Ovary (tissue), 3 donors: ENCODE data around the gene ANAPC5.

Experiments used
- EP300 ChIP-seq: sonication (generic); formaldehyde crosslinking; IDR thresholded peaks from one replicate; pipeline ENCODE4 v1.6.1; 2017; ENCODE audit warnings: antibody characterized with exemption
- POLR2A ChIP-seq: fragments of 450-650 bp; IDR thresholded peaks from one replicate; pipeline ENCODE4 v1.6.1; 2017; ENCODE audit warnings: antibody characterized with exemption, mild to moderate bottlenecking, moderate library complexity
- TF ChIP-seq, protein P1 (sequence below), 3 donors: fragments of 450-650 bp in 2 of 3; fragments of 200-600 bp in 1 of 3; IDR thresholded peaks; one replicate each; pipeline versions ENCODE4 v1.5.1 to v1.8.0; 2016 to 2022; ENCODE audit warnings: antibody characterized with exemption in 3 of 3, mild to moderate bottlenecking in 1 of 3
- donor health status: DM: no; HTN: no; CAD: no.

DNA sequence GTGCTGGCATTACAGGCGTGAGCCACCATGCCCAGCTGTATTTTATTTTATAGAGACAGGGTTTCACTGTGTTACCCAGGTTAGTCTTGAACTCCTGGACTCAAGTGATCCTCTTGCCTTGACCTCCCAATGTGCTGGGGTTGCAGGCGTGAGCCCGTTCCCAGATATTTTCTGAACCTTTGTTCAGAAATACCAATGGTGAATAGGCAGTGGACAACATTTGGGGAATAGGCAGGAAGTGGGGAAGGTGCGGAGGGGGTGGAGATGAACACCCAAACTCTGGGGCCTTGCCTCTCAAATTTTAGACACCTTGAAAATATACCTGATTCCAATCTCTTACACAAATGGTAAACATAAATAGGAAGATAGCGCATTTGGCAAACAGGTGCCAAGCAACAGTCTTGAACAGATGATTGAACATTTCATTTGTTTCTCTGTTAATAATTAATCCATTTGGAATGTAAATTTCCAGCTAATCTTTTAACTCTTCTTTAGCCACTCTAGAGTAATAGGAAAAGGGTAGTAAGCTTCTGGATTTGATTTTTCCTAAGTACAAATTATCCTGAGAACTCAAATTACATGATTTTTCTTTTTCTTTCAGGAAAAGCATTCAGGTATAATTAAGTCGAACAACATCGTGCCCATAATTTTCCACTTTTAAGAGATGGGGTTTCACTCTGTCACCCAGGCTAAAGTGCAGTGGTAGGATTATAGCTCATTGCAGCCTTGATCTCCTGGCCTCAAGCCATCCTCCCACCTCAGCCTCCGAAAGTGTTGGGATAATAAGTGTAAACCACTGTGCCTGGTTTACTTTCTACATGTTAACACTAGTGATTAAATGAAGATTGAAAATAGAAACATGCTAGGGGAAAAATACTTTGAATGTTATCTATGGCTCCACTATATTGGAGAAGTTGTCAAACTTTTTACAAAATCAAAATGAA, 24.8 kb upstream of the ANAPC5 start:
- TF ChIP-seq, protein P1, sequence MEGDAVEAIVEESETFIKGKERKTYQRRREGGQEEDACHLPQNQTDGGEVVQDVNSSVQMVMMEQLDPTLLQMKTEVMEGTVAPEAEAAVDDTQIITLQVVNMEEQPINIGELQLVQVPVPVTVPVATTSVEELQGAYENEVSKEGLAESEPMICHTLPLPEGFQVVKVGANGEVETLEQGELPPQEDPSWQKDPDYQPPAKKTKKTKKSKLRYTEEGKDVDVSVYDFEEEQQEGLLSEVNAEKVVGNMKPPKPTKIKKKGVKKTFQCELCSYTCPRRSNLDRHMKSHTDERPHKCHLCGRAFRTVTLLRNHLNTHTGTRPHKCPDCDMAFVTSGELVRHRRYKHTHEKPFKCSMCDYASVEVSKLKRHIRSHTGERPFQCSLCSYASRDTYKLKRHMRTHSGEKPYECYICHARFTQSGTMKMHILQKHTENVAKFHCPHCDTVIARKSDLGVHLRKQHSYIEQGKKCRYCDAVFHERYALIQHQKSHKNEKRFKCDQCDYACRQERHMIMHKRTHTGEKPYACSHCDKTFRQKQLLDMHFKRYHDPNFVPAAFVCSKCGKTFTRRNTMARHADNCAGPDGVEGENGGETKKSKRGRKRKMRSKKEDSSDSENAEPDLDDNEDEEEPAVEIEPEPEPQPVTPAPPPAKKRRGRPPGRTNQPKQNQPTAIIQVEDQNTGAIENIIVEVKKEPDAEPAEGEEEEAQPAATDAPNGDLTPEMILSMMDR (IDR thresholded peaks at IDR 0.05): no peak
- no peak for TF ChIP-seq POLR2A
- TF ChIP-seq EP300: no peak
